Measurements from ENCODE around the gene REC8.

DNA sequence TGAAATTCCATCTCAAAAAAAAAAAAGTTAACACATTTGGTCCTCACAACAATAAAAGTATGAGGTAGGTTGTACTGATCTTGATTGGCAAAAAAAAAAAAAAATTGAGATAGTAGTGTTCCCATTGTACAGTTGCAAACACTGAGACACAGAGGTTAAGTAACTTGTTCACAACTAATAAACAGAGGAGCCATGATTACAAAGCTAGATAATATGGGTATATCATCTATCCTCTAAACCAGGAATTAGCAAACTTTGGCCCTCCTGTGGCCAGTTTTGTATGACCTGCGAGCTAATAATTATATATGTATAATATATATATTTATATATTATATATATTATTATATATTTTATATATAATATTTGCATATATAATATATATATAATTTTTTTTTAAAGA lies 38.1 kb upstream of the REC8 start:
- TF ChIP-seq, protein P1, sequence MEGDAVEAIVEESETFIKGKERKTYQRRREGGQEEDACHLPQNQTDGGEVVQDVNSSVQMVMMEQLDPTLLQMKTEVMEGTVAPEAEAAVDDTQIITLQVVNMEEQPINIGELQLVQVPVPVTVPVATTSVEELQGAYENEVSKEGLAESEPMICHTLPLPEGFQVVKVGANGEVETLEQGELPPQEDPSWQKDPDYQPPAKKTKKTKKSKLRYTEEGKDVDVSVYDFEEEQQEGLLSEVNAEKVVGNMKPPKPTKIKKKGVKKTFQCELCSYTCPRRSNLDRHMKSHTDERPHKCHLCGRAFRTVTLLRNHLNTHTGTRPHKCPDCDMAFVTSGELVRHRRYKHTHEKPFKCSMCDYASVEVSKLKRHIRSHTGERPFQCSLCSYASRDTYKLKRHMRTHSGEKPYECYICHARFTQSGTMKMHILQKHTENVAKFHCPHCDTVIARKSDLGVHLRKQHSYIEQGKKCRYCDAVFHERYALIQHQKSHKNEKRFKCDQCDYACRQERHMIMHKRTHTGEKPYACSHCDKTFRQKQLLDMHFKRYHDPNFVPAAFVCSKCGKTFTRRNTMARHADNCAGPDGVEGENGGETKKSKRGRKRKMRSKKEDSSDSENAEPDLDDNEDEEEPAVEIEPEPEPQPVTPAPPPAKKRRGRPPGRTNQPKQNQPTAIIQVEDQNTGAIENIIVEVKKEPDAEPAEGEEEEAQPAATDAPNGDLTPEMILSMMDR (IDR thresholded peaks at IDR 0.05): no peak
- no peak for TF ChIP-seq TCF7L2 (IDR thresholded peaks at IDR 0.05; ENCODE audit: low read depth, low read length)
- no peak for TF ChIP-seq POLR2AphosphoS5 (IDR thresholded peaks at IDR 0.05; ENCODE audit: low read depth, low read length)
- TF ChIP-seq SIN3A (IDR thresholded peaks at IDR 0.05; ENCODE audit: borderline replicate concordance, insufficient read depth, low read depth, low read length): no peak
- TF ChIP-seq, protein P2, sequence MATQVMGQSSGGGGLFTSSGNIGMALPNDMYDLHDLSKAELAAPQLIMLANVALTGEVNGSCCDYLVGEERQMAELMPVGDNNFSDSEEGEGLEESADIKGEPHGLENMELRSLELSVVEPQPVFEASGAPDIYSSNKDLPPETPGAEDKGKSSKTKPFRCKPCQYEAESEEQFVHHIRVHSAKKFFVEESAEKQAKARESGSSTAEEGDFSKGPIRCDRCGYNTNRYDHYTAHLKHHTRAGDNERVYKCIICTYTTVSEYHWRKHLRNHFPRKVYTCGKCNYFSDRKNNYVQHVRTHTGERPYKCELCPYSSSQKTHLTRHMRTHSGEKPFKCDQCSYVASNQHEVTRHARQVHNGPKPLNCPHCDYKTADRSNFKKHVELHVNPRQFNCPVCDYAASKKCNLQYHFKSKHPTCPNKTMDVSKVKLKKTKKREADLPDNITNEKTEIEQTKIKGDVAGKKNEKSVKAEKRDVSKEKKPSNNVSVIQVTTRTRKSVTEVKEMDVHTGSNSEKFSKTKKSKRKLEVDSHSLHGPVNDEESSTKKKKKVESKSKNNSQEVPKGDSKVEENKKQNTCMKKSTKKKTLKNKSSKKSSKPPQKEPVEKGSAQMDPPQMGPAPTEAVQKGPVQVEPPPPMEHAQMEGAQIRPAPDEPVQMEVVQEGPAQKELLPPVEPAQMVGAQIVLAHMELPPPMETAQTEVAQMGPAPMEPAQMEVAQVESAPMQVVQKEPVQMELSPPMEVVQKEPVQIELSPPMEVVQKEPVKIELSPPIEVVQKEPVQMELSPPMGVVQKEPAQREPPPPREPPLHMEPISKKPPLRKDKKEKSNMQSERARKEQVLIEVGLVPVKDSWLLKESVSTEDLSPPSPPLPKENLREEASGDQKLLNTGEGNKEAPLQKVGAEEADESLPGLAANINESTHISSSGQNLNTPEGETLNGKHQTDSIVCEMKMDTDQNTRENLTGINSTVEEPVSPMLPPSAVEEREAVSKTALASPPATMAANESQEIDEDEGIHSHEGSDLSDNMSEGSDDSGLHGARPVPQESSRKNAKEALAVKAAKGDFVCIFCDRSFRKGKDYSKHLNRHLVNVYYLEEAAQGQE (IDR thresholded peaks at IDR 0.05; ENCODE audit: insufficient read depth in 1 of 2, low read depth in 2 of 2, low read length in 1 of 2): no peak
